CD4-positive, alpha-beta memory T cell (primary cell): ENCODE measurements around the gene DDX47. TPM values are rescaled to one million over a fixed set of nuclear protein-coding genes. Genes with fewer than 3 reads are reported as not detected.
"Not testable (repeated sequence)": the region's sequence is repeated elsewhere in the genome, so short reads cannot be mapped to it uniquely, and the experiment has no call there.

Source experiments
- CTCF ChIA-PET: fragments of 350-600 bp; sonication (Branson Sonifier 250); formaldehyde crosslinking; loops from one replicate; lab custom pipeline; 2021; ENCODE audit warnings: inconsistent platforms; ENCODE audit not compliant: partially characterized antibody; lab: Charles Lee
- POLR2A ChIA-PET: fragments of 350-600 bp; sonication (Branson Sonifier 250); formaldehyde crosslinking; loops from one replicate; lab custom pipeline; 2021; ENCODE audit not compliant: partially characterized antibody; lab: Charles Lee
- DNase-seq, 5 donors: peaks; one replicate each; pipeline versions ENCODE4 v3.0.0 to v3.0.0-alpha.2; 2020 to 2022; ENCODE audit warnings: mixed read lengths in 1 of 5
- H3K27ac ChIP-seq: one replicate; pipeline ENCODE4 v1.7.0; 2013; ENCODE audit warnings: low read depth, low read length
- H3K27me3 ChIP-seq: 2 replicates; pipeline ENCODE4 v1.7.0; 2013; ENCODE audit warnings: mild to moderate bottlenecking, low read length, moderate library complexity; ENCODE audit not compliant: insufficient read depth
- H3K36me3 ChIP-seq: 2 replicates; pipeline ENCODE4 v1.7.0; 2013; ENCODE audit warnings: mild to moderate bottlenecking, low read length, moderate library complexity; ENCODE audit not compliant: insufficient read depth
- H3K4me1 ChIP-seq: 2 replicates; pipeline ENCODE4 v1.7.0; 2013; ENCODE audit warnings: mild to moderate bottlenecking, low read length, moderate library complexity; ENCODE audit not compliant: insufficient read depth
- H3K4me3 ChIP-seq, 2 donors: one replicate each; pipeline ENCODE4 v1.7.0; 2013; ENCODE audit warnings: low read length in 2 of 2, mild to moderate bottlenecking in 1 of 2
- H3K9me3 ChIP-seq, 2 donors: one replicate each; pipeline ENCODE4 v1.7.0; 2013; ENCODE audit warnings: low read length in 2 of 2, control low read depth in 1 of 2; ENCODE audit not compliant: control insufficient read depth in 1 of 2
- H3K27ac Mint-ChIP-seq, 7 donors: one replicate each; pipeline ENCODE4 v1.8.0; 2020 to 2021; ENCODE audit warnings: mixed read lengths in 7 of 7, mild to moderate bottlenecking in 6 of 7, inconsistent platforms in 3 of 7, moderate library complexity in 3 of 7
- H3K27me3 Mint-ChIP-seq, 2 donors: one replicate each; pipeline ENCODE4 v1.8.0; 2020 to 2021; ENCODE audit warnings: mixed read lengths in 2 of 2
- H3K36me3 Mint-ChIP-seq, 2 donors: one replicate each; pipeline ENCODE4 v1.8.0; 2020 to 2021; ENCODE audit warnings: mixed read lengths in 2 of 2, inconsistent platforms in 1 of 2, mild to moderate bottlenecking in 1 of 2
- H3K4me1 Mint-ChIP-seq, 4 donors: one replicate each; pipeline ENCODE4 v1.8.0; 2020 to 2021; ENCODE audit warnings: mixed read lengths in 4 of 4, mild to moderate bottlenecking in 1 of 4
- H3K4me3 Mint-ChIP-seq, 8 donors: one replicate each; pipeline ENCODE4 v1.8.0; 2020 to 2021; ENCODE audit warnings: mixed read lengths in 8 of 8, mild to moderate bottlenecking in 7 of 8, moderate library complexity in 6 of 8, inconsistent platforms in 3 of 8
- H3K9me3 Mint-ChIP-seq, 8 donors: one replicate each; pipeline ENCODE4 v1.8.0; 2020 to 2021; ENCODE audit warnings: mixed read lengths in 8 of 8, mild to moderate bottlenecking in 5 of 8, inconsistent platforms in 3 of 8, moderate library complexity in 1 of 8
- intact Hi-C: fragments of 100-400 bp; cut with micrococcal nuclease; formaldehyde crosslinking; loops from one replicate; pipeline ENCODE4 v1.15.1; 2023
- polyA plus RNA-seq, 2 donors: library from polyadenylated mRNA; unstranded; fragments of 300-500 nt; fragmentation: Illumina TruSeq; gene quantifications; one replicate each; pipeline ENCODE4 v1.2.3, GENCODE V29; 2021
- total RNA-seq, 2 experiments: library from RNA; stranded (reverse); gene quantifications; one replicate each; pipeline ENCODE4 v1.2.3, GENCODE V29; 2021

The DDX47 gene
- total and polyA plus RNA-seq, 4 experiments from 2014 or later = 66.5 to 74.9 (median 68.9) TPM

GRCh38 chr12:12803186-12803585 lies 10.0 kb upstream of the DDX47 start:
- Mint-ChIP-seq H3K4me3 (peak overlapping the region in 6 of 8 donors; percentile 11 to 72 (median 32)), H3K27me3 (no peaks in the 10 kb centered on the region), H3K4me1 (peaks cover 23 to 59% (median 44%) of the 10 kb centered on the region in 4 donors), H3K36me3 (no peaks in the 10 kb centered on the region), H3K9me3 (no peaks in the 10 kb centered on the region), H3K27ac (peak overlapping the region; percentile 57 to 97 (median 87))
- ChIA-PET POLR2A (interaction anchor here (0.7 to 5.7 kb wide), 6 partner anchors 9 to 447 kb away, joined by 3 to 57 read pairs (median 5); partner anchors contain the start of genes BORCS5, CDKN1B and DDX47), CTCF (interaction anchor here (0.7 to 5.5 kb wide), 5 partner anchors 10 to 14 kb away, joined by 3 to 108 read pairs (median 6); partner anchors contain the start of gene DDX47)
- Histone ChIP-seq H3K27me3 (no peaks in the 10 kb centered on the region), H3K4me3 (no peak overlapping the region), H3K27ac (no peak overlapping the region), H3K36me3 (no peaks in the 10 kb centered on the region), H3K9me3 (no peaks in the 10 kb centered on the region), H3K4me1 (peaks cover 42% of the 10 kb centered on the region)
- intact Hi-C loops = loop anchor here (10.0 kb wide), 1 partner anchor 448 kb away; the partner anchor contains the start of genes BORCS5 and MANSC1
- peak; percentile 3 to 74 (median 15) for DNase-seq

- Histone ChIP-seq H3K4me3 (no peak overlapping the region), H3K4me1 (peaks cover 50% of the 10 kb centered on the region), H3K27me3 (no peaks in the 10 kb centered on the region), H3K27ac (no peak overlapping the region), H3K9me3 (no peaks in the 10 kb centered on the region), H3K36me3 (no peaks in the 10 kb centered on the region)
- ChIA-PET CTCF (interaction anchor here (1.1 to 5.5 kb wide), 4 partner anchors 9 to 15 kb away, joined by 3 to 108 read pairs (median 14); partner anchors contain the start of gene DDX47), POLR2A (interaction anchor here (1.1 to 5.7 kb wide), 2 partner anchors 9 to 15 kb away, joined by 6 to 57 read pairs; partner anchors contain the start of gene DDX47)
- H3K4me3 Mint-ChIP-seq = no peak overlapping the region
- DNase-seq = no peak
- H3K27ac Mint-ChIP-seq = peak overlapping the region; percentile 8 to 97 (median 94)
- H3K9me3 Mint-ChIP-seq = no peaks in the 10 kb centered on the region
- peaks cover 28 to 67% (median 49%) of the 10 kb centered on the region in 4 donors for H3K4me1 Mint-ChIP-seq
- intact Hi-C loops = loop anchor here (10.0 kb wide), 1 partner anchor 449 kb away; the partner anchor contains the start of genes BORCS5 and MANSC1
- no peaks in the 10 kb centered on the region for H3K27me3 Mint-ChIP-seq
- H3K36me3 Mint-ChIP-seq = no peaks in the 10 kb centered on the region
Measured at GRCh38 chr12:12804011-12804410, 9.1 kb upstream of the DDX47 start.

- POLR2A ChIA-PET = interaction anchor here (1.1 to 5.7 kb wide), 2 partner anchors 9 to 16 kb away, joined by 6 to 57 read pairs; partner anchors contain the start of gene DDX47
- H3K4me1 Mint-ChIP-seq = peaks cover 32 to 71% (median 53%) of the 10 kb centered on the region in 4 donors
Measured at GRCh38 chr12:12804432-12804886, 8.7 kb upstream of the DDX47 start.

GRCh38 chr12:12806784-12807516 lies 6.2 kb upstream of the DDX47 start:
- H3K4me1 ChIP-seq = peaks cover 56% of the 10 kb centered on the region
- H3K27ac ChIP-seq = peak overlapping the region; percentile 61
- Mint-ChIP-seq H3K4me1 (peaks cover 33 to 75% (median 53%) of the 10 kb centered on the region in 4 donors), H3K9me3 (no peaks in the 10 kb centered on the region), H3K4me3 (peak overlapping the region in 2 of 8 donors; percentile 26 to 42), H3K36me3 (no peaks in the 10 kb centered on the region), H3K27me3 (no peaks in the 10 kb centered on the region), H3K27ac (peak overlapping the region; percentile 94 to 99 (median 98))
- no peak overlapping the region for H3K4me3 ChIP-seq
- H3K36me3 ChIP-seq = no peaks in the 10 kb centered on the region
- intact Hi-C loops = loop anchor here (10.0 kb wide), 1 partner anchor 452 kb away; the partner anchor contains the start of genes BORCS5 and MANSC1
- no peak for DNase-seq
- H3K27me3 ChIP-seq = no peaks in the 10 kb centered on the region
- ChIA-PET CTCF (interaction anchor here (0.8 to 5.5 kb wide), 2 partner anchors 18 to 28 kb away, joined by 3 to 108 read pairs; no protein-coding TSS in a partner anchor), POLR2A (interaction anchor here (5.7 kb wide), 1 partner anchor 18 kb away, joined by 57 read pairs; no protein-coding TSS in a partner anchor)
- H3K9me3 ChIP-seq = no peaks in the 10 kb centered on the region

More at GRCh38 chr12:12804432-12804886, 8.7 kb upstream of the DDX47 start:
- Histone ChIP-seq H3K4me1 (peaks cover 55% of the 10 kb centered on the region), H3K27me3 (no peaks in the 10 kb centered on the region), H3K36me3 (no peaks in the 10 kb centered on the region), H3K4me3 (no peak overlapping the region), H3K9me3 (no peaks in the 10 kb centered on the region), H3K27ac (no peak overlapping the region)
- CTCF ChIA-PET = interaction anchor here (1.0 to 5.5 kb wide), 4 partner anchors 9 to 68 kb away, joined by 3 to 108 read pairs (median 14); partner anchors contain the start of gene DDX47
- no peaks in the 10 kb centered on the region for H3K27me3 Mint-ChIP-seq
- intact Hi-C loops = loop anchor here (10.0 kb wide), 1 partner anchor 450 kb away; the partner anchor contains the start of genes BORCS5 and MANSC1
- H3K36me3 Mint-ChIP-seq = no peaks in the 10 kb centered on the region
- H3K4me3 Mint-ChIP-seq = peak overlapping the region in 1 of 8 donors; percentile 13
- no peaks in the 10 kb centered on the region for H3K9me3 Mint-ChIP-seq
- DNase-seq = no peak
- peak overlapping the region; percentile 57 to 97 (median 94) for H3K27ac Mint-ChIP-seq

GRCh38 chr12:12807517-12807903 lies 5.6 kb upstream of the DDX47 start:
- Mint-ChIP-seq H3K4me1 (peaks cover 29 to 70% (median 48%) of the 10 kb centered on the region in 4 donors), H3K4me3 (peak overlapping the region in 2 of 8 donors; percentile 34 to 47), H3K27ac (peak overlapping the region; percentile 94 to 99 (median 98))
- H3K27me3 Mint-ChIP-seq, H3K36me3 Mint-ChIP-seq, H3K9me3 ChIP-seq, DNase-seq, H3K4me3 ChIP-seq, H3K36me3 ChIP-seq, H3K9me3 Mint-ChIP-seq, H3K27me3 ChIP-seq: not testable (repeated sequence)
- CTCF ChIA-PET = interaction anchor here (0.8 to 5.5 kb wide), 2 partner anchors 19 to 27 kb away, joined by 3 to 108 read pairs; no protein-coding TSS in a partner anchor
- peaks cover 54% of the 10 kb centered on the region for H3K4me1 ChIP-seq
- POLR2A ChIA-PET = interaction anchor here (5.7 kb wide), 1 partner anchor 19 kb away, joined by 57 read pairs; no protein-coding TSS in a partner anchor
- intact Hi-C loops = loop anchor here (10.0 kb wide), 1 partner anchor 453 kb away; the partner anchor contains the start of genes BORCS5 and MANSC1
- H3K27ac ChIP-seq = peak overlapping the region; percentile 61

- no peaks in the 10 kb centered on the region for H3K36me3 ChIP-seq
- no peaks in the 10 kb centered on the region for H3K27me3 Mint-ChIP-seq
- H3K27ac Mint-ChIP-seq = peak overlapping the region; percentile 94 to 99 (median 98)
- peak overlapping the region; percentile 53 to 83 (median 74) for H3K4me3 Mint-ChIP-seq
- peaks cover 33 to 70% (median 50%) of the 10 kb centered on the region in 4 donors for H3K4me1 Mint-ChIP-seq
- CTCF ChIA-PET = interaction anchor here (0.9 to 5.5 kb wide), 4 partner anchors 19 to 71 kb away, joined by 3 to 108 read pairs (median 12); no protein-coding TSS in a partner anchor
- peak overlapping the region in 1 of 2 donors; percentile 15 for H3K4me3 ChIP-seq
- peak overlapping the region; percentile 61 for H3K27ac ChIP-seq
- POLR2A ChIA-PET = interaction anchor here (0.9 to 5.7 kb wide), 8 partner anchors 19 to 450 kb away, joined by 3 to 57 read pairs (median 5); partner anchors contain the start of gene APOLD1
- peaks cover 53% of the 10 kb centered on the region for H3K4me1 ChIP-seq
- intact Hi-C loops = loop anchor here (1.0 to 10.0 kb wide), 4 partner anchors 20 to 453 kb away; partner anchors contain the start of genes BORCS5 and MANSC1
- no peaks in the 10 kb centered on the region for H3K9me3 ChIP-seq
- H3K36me3 Mint-ChIP-seq = peaks cover 1 to 2% of the 10 kb centered on the region in 2 donors
- no peaks in the 10 kb centered on the region for H3K9me3 Mint-ChIP-seq
- DNase-seq = peak; percentile 76 to 82 (median 79)
- H3K27me3 ChIP-seq = no peaks in the 10 kb centered on the region
Measured at GRCh38 chr12:12807970-12808702, 5.0 kb upstream of the DDX47 start.
